Measurements from ENCODE around the gene MED20.
A peak's percentile ranks its signal among the peaks of the same experiment; 100 is the strongest.

MED20 gene

GRCh38 chr6:41941280-41942066, 20.5 kb upstream of the MED20 start, which contains the start of gene CCND3:
Gene CCND3 (minus strand): TSS chr6:41941808. CDS start chr6:41941649, 159 bp downstream.
- peak within 1 kb of the TSS; percentile 77 for H3K4me3 ChIP-seq (ENCODE audit: low read depth, low read length)

GRCh38 chr6:41940759-41941279, 19.9 kb upstream of the MED20 start:
- peak overlapping the region; percentile 77 for H3K4me3 ChIP-seq (ENCODE audit: low read depth, low read length)

GRCh38 chr6:41939848-41940758, 19.2 kb upstream of the MED20 start:
- peak overlapping the region; percentile 77 for H3K4me3 ChIP-seq (ENCODE audit: low read depth, low read length)

- H3K4me3 ChIP-seq (ENCODE audit: low read depth, low read length) = no peak overlapping the region
These were observed 18.4 kb upstream of the MED20 start for GRCh38 chr6:41939176-41939847.

GRCh38 chr6:41938590-41939175, 17.7 kb upstream of the MED20 start:
- no peak overlapping the region for H3K4me3 ChIP-seq (ENCODE audit: low read depth, low read length)

- H3K4me3 ChIP-seq (ENCODE audit: low read depth, low read length) = no peak overlapping the region
These were observed 17.1 kb upstream of the MED20 start for GRCh38 chr6:41937861-41938574.

- H3K4me3 ChIP-seq (ENCODE audit: low read depth, low read length) = no peak overlapping the region
These were observed 16.5 kb upstream of the MED20 start for GRCh38 chr6:41937472-41937860.

GRCh38 chr6:41936073-41936837, 15.3 kb upstream of the MED20 start:
- H3K4me3 ChIP-seq (ENCODE audit: low read depth, low read length) = no peak overlapping the region

- no peak overlapping the region for H3K4me3 ChIP-seq (ENCODE audit: low read depth, low read length)
These were observed 14.7 kb upstream of the MED20 start for GRCh38 chr6:41935685-41936072.

GRCh38 chr6:41935193-41935574, 14.2 kb upstream of the MED20 start:
- no peak overlapping the region for H3K4me3 ChIP-seq (ENCODE audit: low read depth, low read length)

GRCh38 chr6:41934278-41935192, 13.6 kb upstream of the MED20 start:
- no peak overlapping the region for H3K4me3 ChIP-seq (ENCODE audit: low read depth, low read length)

- no peak overlapping the region for H3K4me3 ChIP-seq (ENCODE audit: low read depth, low read length)
These were observed 11.4 kb upstream of the MED20 start for GRCh38 chr6:41932378-41932777.

- H3K4me3 ChIP-seq (ENCODE audit: low read depth, low read length) = no peak overlapping the region
These were observed 10.9 kb upstream of the MED20 start for GRCh38 chr6:41931792-41932191.

GRCh38 chr6:41929924-41930323, 9.0 kb upstream of the MED20 start:
- H3K4me3 ChIP-seq (ENCODE audit: low read depth, low read length) = no peak overlapping the region

- H3K4me3 ChIP-seq (ENCODE audit: low read depth, low read length) = no peak overlapping the region
These were observed 6.3 kb upstream of the MED20 start for GRCh38 chr6:41927253-41927652.

- peak overlapping the region; percentile 92 for H3K4me3 ChIP-seq (ENCODE audit: low read depth, low read length)
These were observed 1.2 kb upstream of the MED20 start for GRCh38 chr6:41922154-41922553.

GRCh38 chr6:41921712-41921998, 716 bp upstream of the MED20 start:
- peak overlapping the region; percentile 92 for H3K4me3 ChIP-seq (ENCODE audit: low read depth, low read length)

- no peak overlapping the region for H3K4me3 ChIP-seq (ENCODE audit: low read depth, low read length)
These were observed 3.4 kb downstream of the MED20 start for GRCh38 chr6:41917528-41917927.
